Stimulated activated naive CD8-positive, alpha-beta T cell treated with anti-CD3 and anti-CD28 coated beads, Interleukin-15, Interleukin-2, amounts not matched to agents 100 ng/mL and 50 ng/mL, for 24 hours (primary cell): ENCODE data around the gene PCDH15.

ENCODE experiments used
- H3K27ac Mint-ChIP-seq: one replicate; pipeline ENCODE4 v1.8.0; 2021; ENCODE audit warnings: mild to moderate bottlenecking, mixed read lengths
- H3K27me3 Mint-ChIP-seq: one replicate; pipeline ENCODE4 v1.8.0; 2021; ENCODE audit warnings: mixed read lengths
- H3K36me3 Mint-ChIP-seq: one replicate; pipeline ENCODE4 v1.8.0; 2021; ENCODE audit warnings: low read depth, mixed read lengths
- H3K4me1 Mint-ChIP-seq: one replicate; pipeline ENCODE4 v1.8.0; 2021; ENCODE audit warnings: low read depth, mixed read lengths
- H3K4me3 Mint-ChIP-seq: one replicate; pipeline ENCODE4 v1.8.0; 2021; ENCODE audit warnings: mild to moderate bottlenecking, mixed read lengths
- H3K9me3 Mint-ChIP-seq: one replicate; pipeline ENCODE4 v1.8.0; 2021; ENCODE audit warnings: mixed read lengths

The PCDH15 gene

DNA sequence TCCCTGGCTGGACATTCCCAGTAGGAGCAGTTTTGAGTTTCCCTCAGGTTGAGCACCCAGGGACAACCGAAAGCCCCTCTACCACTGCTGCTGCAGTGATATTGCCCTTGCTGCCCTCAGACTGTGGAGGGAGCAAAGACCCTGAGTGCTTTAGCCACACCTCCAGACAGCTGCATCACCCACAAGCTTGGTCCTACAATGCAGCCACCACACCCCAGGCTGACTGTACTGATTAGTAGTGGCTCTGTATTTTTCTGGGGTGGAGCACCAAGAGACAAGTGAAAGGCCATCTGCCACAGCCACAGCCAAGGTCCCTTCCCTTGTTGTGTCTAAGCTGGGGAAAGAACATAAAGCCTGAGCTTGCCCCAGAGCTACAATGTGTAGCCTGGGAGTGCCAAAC, 789.9 kb downstream of the PCDH15 start:
- H3K27me3 Mint-ChIP-seq = no peaks in the 10 kb centered on the region
- H3K4me1 Mint-ChIP-seq = no peaks in the 10 kb centered on the region
- no peak overlapping the region for H3K4me3 Mint-ChIP-seq
- peaks cover 28% of the 10 kb centered on the region for H3K9me3 Mint-ChIP-seq
- H3K36me3 Mint-ChIP-seq = no peaks in the 10 kb centered on the region
- H3K27ac Mint-ChIP-seq = no peak overlapping the region

DNA sequence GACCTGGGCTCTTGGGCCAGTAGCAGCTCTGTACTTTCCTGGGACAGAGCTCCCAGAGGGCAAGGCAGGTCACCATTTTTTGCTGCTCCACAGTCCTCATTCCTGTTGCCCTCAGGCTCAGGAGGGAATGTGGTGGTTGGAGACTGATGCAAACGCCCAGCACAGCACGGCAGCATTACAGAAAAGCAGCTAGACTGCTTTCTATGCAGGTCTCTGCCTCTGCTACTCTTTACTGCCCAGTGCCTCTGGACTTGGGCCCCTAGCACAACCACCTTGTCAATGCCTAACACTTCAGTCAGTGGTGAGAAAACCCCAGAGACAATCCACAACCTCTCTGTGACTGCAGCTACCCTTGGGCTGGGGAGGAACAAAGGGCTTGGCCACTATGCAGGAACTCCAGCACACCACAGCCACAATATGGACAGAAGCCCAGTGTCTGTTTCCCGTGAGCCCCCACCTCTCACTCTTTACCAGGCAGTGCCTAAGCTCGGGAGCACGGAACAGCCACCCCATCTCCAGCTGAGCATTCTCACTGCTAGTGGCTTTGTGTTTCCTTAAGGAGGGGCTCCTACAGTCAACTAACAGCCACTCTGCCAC, 790.6 kb downstream of the PCDH15 start:
- no peaks in the 10 kb centered on the region for H3K4me1 Mint-ChIP-seq
- H3K27me3 Mint-ChIP-seq = no peaks in the 10 kb centered on the region
- H3K27ac Mint-ChIP-seq = no peak overlapping the region
- H3K36me3 Mint-ChIP-seq = no peaks in the 10 kb centered on the region
- H3K9me3 Mint-ChIP-seq = peaks cover 28% of the 10 kb centered on the region
- no peak overlapping the region for H3K4me3 Mint-ChIP-seq

DNA sequence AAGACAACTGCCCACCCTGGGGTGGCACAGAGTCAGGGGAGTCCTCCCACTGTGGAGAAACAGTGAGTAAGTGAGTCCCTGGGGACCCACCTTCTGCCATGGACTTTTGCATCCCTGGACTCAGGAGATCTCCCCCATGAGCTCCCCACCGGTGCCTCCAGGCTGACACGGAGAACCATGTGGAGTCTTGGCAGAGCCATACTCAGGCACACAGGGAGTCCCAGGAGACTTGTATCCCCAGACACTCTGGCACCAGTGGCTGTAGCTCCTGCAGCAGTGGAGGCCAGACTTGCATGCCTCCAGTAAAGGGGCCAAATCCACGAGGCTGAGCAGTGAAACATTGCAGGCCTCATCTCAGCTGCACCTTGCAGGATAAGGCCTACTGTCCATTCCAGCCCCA, 791.4 kb downstream of the PCDH15 start:
- H3K4me1 Mint-ChIP-seq = no peaks in the 10 kb centered on the region
- no peak overlapping the region for H3K4me3 Mint-ChIP-seq
- H3K27ac Mint-ChIP-seq = no peak overlapping the region
- H3K9me3 Mint-ChIP-seq = peaks cover 27% of the 10 kb centered on the region
- H3K27me3 Mint-ChIP-seq = no peaks in the 10 kb centered on the region
- H3K36me3 Mint-ChIP-seq = no peaks in the 10 kb centered on the region

GRCh38 chr10:54002077-54002476, 799.0 kb downstream of the PCDH15 start:
- H3K9me3 Mint-ChIP-seq = peaks cover 7% of the 10 kb centered on the region
- H3K27ac Mint-ChIP-seq = no peak overlapping the region
- no peaks in the 10 kb centered on the region for H3K36me3 Mint-ChIP-seq
- no peak overlapping the region for H3K4me3 Mint-ChIP-seq
- H3K27me3 Mint-ChIP-seq = no peaks in the 10 kb centered on the region
- H3K4me1 Mint-ChIP-seq = no peaks in the 10 kb centered on the region

DNA sequence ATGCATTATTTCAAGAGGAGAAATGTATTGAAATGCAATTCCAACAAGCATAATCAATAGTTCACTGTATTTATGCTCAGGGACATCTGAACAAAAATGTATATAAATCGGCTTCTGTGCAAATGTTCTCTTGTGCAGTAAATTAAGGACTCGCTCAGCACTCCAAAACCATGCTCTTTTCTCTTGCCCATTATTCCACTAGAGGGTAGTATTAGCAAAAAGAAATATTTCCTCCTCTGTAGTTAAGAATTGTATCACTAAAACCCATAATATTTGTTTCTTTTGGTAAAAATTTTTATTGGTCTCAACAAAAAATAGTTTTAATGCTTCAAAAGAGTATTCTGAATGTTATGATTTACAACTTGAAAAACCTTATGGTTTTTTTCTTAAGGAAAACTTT, 803.1 kb downstream of the PCDH15 start:
- H3K27me3 Mint-ChIP-seq = no peaks in the 10 kb centered on the region
- H3K36me3 Mint-ChIP-seq = no peaks in the 10 kb centered on the region

DNA sequence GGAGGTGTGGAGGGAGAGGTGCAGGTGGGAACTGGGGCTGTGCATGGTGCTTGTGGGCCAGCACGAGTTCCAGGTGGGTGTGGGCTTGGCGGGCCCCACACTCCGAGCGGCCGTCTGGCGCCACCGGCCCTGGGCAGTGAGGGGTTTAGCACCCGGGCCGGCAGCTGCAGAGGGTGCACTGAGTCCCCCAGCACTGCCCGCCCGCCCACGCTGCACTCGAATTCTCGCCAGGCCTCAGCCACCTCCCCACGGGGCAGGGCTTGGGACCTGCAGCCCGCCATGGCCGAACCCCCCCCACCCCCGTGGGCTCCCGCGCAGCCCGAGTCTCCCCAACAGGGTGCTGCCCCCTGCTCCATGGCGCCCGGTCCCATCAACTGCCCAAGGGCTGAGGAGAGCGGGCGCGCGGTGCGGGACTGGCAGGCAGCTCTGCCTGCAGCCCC, 810.2 kb downstream of the PCDH15 start:
- H3K27ac Mint-ChIP-seq = no peak overlapping the region
- H3K36me3 Mint-ChIP-seq = no peaks in the 10 kb centered on the region
- no peak overlapping the region for H3K4me3 Mint-ChIP-seq
- H3K4me1 Mint-ChIP-seq = no peaks in the 10 kb centered on the region
- no peaks in the 10 kb centered on the region for H3K27me3 Mint-ChIP-seq
- peaks cover 12% of the 10 kb centered on the region for H3K9me3 Mint-ChIP-seq

More for the DNA sequence above, 803.1 kb downstream of the PCDH15 start:
- Mint-ChIP-seq H3K9me3 (no peaks in the 10 kb centered on the region), H3K4me3 (no peak overlapping the region), H3K27ac (no peak overlapping the region), H3K4me1 (no peaks in the 10 kb centered on the region)

DNA sequence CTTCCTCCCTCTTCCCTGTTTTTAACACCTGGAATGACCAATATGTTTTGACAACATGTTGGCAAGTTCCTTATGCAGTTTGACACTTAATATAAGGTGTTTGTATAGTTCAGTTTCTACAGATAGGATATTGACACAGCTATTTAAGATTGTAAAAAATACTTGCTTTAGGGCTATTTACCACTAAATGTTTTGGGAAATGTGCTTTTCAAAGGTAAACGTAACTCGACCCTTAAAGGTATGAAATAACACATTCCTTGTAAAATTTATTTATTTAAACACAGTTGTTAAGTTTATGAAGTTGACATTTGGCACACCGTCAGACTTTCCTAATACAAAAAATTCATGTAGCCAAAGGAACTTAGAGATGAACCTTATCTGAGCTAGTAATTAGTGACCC, 817.6 kb downstream of the PCDH15 start:
- H3K4me1 Mint-ChIP-seq = no peaks in the 10 kb centered on the region
- H3K9me3 Mint-ChIP-seq = peaks cover 14% of the 10 kb centered on the region
- H3K27ac Mint-ChIP-seq = no peak overlapping the region
- H3K36me3 Mint-ChIP-seq = no peaks in the 10 kb centered on the region
- H3K4me3 Mint-ChIP-seq = no peak overlapping the region
- H3K27me3 Mint-ChIP-seq = no peaks in the 10 kb centered on the region

DNA sequence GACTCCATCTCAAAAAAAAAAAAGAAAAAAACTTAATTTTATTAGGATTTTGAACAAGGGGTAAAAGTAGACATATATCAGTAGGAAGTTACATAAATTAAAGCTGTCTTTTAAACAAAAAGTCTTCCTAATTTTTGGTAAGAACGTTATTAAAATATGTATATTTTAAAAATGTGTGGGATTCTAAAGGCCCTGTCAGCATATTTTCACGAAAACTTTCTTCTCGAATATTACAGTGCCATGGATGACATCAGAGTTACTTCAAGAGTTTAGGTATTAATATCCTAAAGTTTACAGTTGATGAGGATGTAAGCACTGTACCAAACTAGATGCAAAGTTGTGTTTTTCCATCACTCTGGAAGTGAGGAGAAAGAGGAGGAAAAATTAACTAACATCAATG, 820.8 kb downstream of the PCDH15 start:
- H3K4me3 Mint-ChIP-seq = no peak overlapping the region
- H3K9me3 Mint-ChIP-seq = peaks cover 11% of the 10 kb centered on the region
- H3K27ac Mint-ChIP-seq = no peak overlapping the region
- H3K27me3 Mint-ChIP-seq = no peaks in the 10 kb centered on the region
- no peaks in the 10 kb centered on the region for H3K4me1 Mint-ChIP-seq
- no peaks in the 10 kb centered on the region for H3K36me3 Mint-ChIP-seq

GRCh38 chr10:53978301-53978700, 822.7 kb downstream of the PCDH15 start:
- no peak overlapping the region for H3K27ac Mint-ChIP-seq
- no peaks in the 10 kb centered on the region for H3K36me3 Mint-ChIP-seq
- H3K27me3 Mint-ChIP-seq = no peaks in the 10 kb centered on the region
- peaks cover 10% of the 10 kb centered on the region for H3K9me3 Mint-ChIP-seq
- no peak overlapping the region for H3K4me3 Mint-ChIP-seq
- no peaks in the 10 kb centered on the region for H3K4me1 Mint-ChIP-seq

- H3K4me1 Mint-ChIP-seq = no peaks in the 10 kb centered on the region
- H3K36me3 Mint-ChIP-seq = no peaks in the 10 kb centered on the region
- peaks cover 10% of the 10 kb centered on the region for H3K9me3 Mint-ChIP-seq
- no peaks in the 10 kb centered on the region for H3K27me3 Mint-ChIP-seq
- H3K27ac Mint-ChIP-seq = no peak overlapping the region
- H3K4me3 Mint-ChIP-seq = no peak overlapping the region
Measured at GRCh38 chr10:53977267-53977666, 823.8 kb downstream of the PCDH15 start.

DNA sequence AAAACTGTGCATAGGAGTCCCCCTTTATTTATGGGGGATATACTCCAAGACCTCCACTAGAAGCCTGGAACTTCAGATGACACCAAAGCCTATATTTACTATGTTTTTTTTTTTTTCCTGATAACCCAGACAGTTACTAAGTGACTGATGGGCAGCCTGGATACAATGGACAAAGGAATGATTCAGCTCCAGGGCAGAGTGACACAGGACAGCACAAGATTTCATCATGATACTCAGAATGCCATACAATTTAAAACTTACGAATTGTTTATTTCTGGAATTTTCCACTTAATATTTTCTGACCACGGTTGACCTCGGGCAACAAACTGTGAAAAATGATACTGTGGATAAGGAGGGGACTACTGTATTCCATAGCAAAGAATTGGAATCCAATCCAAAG, 843.6 kb downstream of the PCDH15 start:
- Mint-ChIP-seq H3K4me3 (no peak overlapping the region), H3K27me3 (no peaks in the 10 kb centered on the region), H3K27ac (no peak overlapping the region), H3K4me1 (no peaks in the 10 kb centered on the region), H3K9me3 (no peaks in the 10 kb centered on the region), H3K36me3 (no peaks in the 10 kb centered on the region)

DNA sequence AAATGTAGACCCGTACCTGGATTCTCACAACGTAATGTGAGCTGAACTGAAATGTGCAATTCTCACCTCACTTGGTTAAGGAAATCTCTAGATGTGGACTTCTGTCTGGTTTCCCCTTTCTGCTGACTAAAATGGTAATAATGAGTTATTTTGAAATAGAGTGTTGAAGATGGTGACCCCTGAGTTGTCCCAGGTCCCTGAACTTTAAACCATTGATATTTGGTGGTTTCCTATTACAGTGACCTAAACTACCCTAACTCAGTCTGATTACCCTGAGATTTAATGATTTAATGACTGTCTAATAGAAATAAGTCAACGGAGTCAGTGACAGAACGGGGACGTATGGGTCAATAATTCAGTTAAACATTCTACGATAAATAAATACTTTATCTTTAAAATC, 845.9 kb downstream of the PCDH15 start:
- Mint-ChIP-seq H3K36me3 (no peaks in the 10 kb centered on the region), H3K27ac (no peak overlapping the region), H3K4me3 (no peak overlapping the region), H3K27me3 (no peaks in the 10 kb centered on the region), H3K4me1 (no peaks in the 10 kb centered on the region), H3K9me3 (peaks cover 6% of the 10 kb centered on the region)

DNA sequence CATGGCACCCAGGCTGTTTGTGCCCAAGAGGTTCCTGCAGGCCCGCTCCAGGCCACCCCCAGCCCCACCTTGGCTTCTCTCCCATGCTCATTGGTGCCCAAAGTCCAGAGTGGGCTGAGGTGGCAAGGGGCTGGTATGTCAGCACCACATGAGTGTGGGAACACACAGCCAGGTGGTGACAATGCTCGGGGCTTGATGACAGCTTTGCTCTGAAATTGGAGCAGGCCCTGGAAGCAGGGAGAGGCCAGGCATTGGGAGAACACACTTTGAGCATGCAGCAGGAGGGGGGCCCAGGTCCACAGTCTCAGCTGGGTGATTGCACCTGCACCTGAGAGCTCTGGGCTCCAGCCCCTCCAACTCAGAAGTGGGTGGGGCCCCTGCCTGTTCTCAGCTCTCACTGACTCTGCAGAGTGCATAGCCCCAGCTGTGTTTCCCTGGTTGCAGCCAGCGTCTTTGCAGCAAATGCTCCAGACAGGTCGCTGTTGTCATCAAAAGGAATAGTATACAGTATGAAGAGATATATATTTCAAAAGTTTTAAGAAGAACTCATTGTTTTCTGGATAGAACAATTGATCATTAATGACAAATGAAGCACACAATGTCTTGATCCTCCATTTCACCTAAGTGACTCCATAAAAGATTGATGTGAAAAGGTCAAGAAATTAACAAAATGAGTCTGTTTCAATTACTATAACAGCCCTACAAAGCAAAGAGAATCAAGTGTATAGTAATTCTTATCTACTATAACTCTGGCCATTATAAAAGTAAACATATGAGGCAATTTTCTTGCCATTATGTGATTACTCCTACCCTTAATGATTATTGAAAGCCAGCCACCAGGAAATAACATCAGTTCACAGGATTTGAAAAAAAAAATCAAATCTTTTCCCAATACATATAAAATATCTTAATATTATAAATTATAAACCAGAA, 848.1 kb downstream of the PCDH15 start:
- H3K9me3 Mint-ChIP-seq = peaks cover 6% of the 10 kb centered on the region
- no peaks in the 10 kb centered on the region for H3K4me1 Mint-ChIP-seq
- H3K4me3 Mint-ChIP-seq = no peak overlapping the region
- H3K27ac Mint-ChIP-seq = no peak overlapping the region
- H3K36me3 Mint-ChIP-seq = no peaks in the 10 kb centered on the region
- H3K27me3 Mint-ChIP-seq = no peaks in the 10 kb centered on the region

DNA sequence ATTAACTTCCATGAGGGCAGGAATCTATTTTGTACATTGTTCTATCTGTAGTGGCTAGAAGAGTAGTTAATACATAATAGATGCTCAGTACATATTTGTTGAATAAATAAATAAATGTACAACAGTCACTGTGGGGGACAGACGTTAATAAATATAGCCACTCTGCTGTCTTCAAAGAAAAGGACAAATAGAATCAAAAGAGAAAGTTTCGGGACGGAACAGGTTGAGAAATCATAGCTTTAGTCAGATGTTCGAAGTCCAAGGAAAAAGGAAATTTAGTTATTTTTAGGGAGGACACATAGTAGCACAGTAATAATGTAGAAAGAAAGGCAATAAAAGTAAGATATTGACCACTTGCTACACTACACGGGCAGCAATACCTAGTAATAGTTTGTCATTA, 861.4 kb downstream of the PCDH15 start:
- H3K36me3 Mint-ChIP-seq = no peaks in the 10 kb centered on the region
- H3K4me1 Mint-ChIP-seq = no peaks in the 10 kb centered on the region
- no peak overlapping the region for H3K4me3 Mint-ChIP-seq
- H3K9me3 Mint-ChIP-seq = peaks cover 20% of the 10 kb centered on the region
- no peaks in the 10 kb centered on the region for H3K27me3 Mint-ChIP-seq
- no peak overlapping the region for H3K27ac Mint-ChIP-seq

DNA sequence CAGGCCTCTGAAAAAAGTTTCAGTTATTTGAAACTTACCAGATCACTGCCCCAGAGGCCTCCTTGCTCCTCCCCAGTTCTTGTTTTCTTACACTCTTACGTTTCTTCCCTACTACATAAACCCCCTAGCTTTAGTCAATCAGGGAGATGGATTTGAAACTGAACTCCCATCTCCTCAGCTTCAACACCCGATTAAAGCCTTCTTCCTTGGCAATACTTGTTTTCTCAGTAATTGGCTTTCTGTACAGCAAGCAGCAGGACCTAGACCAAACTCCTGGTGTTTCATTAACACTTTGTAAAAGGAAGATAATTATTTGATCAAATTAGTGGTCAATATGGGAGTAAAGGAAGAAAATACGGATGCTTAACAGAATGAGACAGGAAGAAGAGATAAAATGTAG, 870.4 kb downstream of the PCDH15 start:
- Mint-ChIP-seq H3K9me3 (peaks cover 9% of the 10 kb centered on the region), H3K36me3 (no peaks in the 10 kb centered on the region), H3K27ac (no peak overlapping the region), H3K27me3 (no peaks in the 10 kb centered on the region), H3K4me1 (no peaks in the 10 kb centered on the region), H3K4me3 (no peak overlapping the region)
